NCI-H2029 treated with DMSO at 0.1 percent for 48 hours (cell line): ENCODE data around the gene HAGH.
A peak's percentile ranks its signal among the peaks of the same experiment; 100 is the strongest.

ENCODE experiments used
- DNase-seq: peaks from one replicate; lab custom pipeline; 2025; lab: John Stamatoyannopoulos, UW

Gene HAGH

DNA sequence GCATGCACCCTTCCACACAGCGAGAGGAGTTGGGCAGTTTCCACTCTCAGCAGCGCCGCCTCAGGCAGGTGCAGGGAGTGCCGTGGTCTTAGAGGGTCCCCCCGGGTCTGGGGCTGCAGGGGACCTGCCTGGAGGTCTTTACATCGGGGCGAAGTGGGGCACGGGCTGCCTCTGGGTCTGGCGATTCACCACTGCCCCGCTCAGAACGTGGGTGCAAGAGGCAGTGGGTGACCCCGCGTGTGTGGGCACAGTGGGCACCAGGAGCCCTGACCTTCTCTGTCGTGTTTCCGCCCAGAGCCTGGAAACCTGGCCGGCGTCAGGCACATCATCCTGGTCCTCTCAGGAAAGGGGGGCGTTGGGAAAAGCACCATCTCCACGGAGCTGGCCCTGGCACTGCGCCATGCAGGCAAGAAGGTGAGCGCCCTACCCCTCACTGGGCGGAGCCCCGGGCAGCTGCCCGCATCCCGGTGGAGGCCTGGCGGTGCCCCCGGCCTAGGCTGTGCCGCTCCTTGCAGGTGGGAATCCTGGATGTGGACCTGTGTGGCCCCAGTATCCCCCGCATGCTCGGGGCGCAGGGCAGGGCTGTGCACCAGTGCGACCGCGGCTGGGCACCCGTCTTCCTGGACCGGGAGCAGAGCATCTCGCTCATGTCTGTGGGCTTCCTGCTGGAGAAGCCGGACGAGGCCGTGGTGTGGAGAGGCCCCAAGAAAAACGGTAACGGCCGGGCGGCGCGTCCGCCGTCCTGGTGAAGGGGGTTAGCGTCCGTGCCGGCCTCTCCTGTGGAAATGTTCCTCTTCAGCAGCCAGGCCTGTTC lies 40.2 kb downstream of the HAGH start:
- no peak for DNase-seq

DNA sequence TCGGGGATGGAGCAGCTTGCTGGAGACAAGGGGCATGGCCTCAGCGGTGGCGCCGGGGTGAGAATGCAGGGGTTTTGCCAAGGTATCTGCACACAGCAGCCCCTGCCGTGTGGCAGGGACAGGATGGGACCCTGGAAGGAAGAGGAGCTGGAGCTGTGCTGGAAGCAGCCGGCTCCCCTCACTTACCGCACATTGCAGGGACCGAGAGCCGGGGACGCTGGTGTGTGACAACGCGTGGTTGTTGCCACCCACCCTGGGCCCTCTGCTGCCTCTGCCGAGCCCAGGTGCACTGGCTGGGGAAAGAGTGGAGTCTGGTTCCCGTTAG lies 40.8 kb downstream of the HAGH start:
- DNase-seq = no peak

DNA sequence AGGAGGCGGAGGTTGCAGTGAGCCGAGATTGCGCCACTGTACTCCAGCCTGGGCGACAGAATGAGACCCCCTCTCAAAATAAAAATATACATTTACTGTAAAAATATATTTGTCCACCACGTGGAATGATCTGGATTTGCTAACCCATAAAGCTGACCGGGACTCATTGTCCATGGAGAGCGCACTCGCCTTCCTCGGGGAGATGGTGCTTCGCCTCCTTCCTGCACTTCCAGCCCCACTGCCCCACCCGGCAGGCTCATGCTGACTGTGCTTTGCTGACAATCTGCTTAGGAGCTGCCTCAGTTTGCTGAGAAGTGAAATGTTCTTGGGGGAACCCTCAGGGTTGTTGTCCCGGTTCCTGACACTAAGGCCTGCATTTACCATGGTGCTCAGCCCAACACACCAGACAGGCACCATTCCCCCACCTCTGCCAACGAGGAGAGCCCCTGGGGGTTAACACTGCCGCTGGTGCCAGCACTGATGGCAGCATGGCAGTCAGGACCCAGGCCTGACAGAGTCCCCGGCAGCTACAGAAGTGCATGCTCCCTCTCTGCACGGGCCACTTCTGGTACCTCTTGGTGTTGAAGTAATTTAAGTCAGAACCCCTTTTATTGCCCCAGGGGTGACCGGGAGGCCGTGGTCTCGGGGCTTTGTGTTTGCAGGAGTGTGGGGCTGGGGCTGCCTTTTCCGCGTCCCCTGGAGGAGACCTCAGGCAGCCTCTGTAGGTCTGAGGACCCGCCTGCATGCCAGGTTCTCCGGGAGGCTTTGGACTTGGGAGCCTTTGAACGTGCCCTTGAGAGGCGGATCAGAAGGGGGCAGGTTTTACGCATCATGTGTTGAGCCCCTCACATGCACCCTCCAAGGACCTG lies 41.4 kb downstream of the HAGH start:
- DNase-seq = no peak

DNA sequence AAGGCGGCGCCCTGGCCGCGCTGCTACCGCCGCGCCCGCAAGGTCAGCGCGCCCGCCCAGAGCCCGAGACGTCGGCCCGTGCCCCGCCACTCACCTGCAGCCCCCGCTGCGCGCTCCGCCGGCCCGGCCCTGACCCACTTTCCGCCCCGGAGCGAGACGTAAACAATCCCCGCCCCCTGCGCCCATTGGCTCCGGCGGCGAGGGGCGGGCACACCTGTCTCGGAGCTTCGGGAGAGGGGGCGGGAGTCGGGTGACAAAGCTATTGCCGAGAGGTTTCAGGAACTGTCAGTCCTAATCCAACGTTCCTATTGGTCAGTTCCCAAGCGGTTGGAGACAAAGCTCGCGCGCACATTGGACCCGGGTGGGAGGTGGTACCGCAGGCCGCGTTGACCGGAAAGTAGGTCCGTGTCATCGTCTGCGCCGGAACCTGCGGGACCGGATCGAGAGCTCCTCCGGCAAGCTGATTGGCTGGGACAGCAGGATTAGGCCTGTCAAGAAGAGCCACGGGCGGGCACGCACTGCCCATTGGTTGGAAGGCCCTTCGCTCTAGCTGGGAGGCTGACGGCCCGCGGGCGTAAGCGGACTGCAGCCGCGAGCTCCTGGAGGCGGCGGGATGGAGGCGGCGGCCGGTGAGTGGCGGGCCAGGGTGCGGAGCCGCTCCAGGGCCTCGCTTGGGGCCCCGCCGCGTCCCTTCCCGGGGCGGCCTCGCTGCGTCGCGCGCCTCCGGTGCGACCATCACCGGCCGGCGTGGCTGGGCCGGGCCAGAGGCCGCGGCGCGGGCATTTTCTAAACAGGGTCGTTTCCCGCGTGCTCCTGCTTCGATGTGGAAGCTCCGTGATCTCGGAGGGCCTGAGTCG lies 44.0 kb downstream of the HAGH start, which contains the start of the genes NUBP2 and SPSB3:
Gene NUBP2 (plus strand): TSS at position 553 of the 857 bp plus-strand sequence. CDS start 61 bp downstream, at position 614.
Gene SPSB3 (minus strand): TSS at position 164 of the 857 bp plus-strand sequence. CDS start 1,088 bp downstream, outside the sequence.
- peak; percentile 96 for DNase-seq

DNA sequence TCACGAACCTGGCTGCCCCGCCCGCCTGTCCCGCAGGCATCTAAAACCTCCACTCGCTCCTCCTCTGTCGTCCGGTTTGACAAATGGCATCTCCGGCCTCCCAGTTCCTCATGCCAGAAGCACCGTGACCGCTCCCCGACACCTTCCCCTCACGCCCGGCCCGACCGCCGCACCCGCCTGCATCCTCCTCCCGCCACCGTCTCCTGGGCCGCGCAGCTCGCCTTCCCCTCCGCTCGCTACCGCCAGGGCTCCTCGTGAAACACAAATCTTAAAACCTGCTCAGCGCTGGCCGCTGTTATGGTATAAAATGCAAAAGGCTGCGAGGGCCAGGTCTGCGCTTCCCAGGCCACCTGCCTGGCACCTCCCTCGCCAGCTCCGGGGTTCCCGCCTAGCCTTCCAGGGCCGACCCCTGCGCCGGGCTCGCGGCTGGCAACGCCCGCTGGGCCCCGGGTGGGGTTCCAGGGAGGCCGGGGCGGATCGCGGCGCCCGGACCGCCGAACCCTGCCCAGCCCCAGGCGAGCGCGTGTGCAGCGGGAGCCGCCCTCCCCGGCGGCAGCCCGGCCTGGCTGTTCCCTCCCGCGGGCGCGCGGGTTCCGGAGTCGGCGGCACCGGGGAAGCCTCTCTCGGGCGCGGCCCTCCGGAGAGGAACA lies 44.7 kb downstream of the HAGH start:
- DNase-seq = no peak

- DNase-seq = no peak
These were observed 45.4 kb downstream of the HAGH start for GRCh38 chr16:1781254-1781653.

DNA sequence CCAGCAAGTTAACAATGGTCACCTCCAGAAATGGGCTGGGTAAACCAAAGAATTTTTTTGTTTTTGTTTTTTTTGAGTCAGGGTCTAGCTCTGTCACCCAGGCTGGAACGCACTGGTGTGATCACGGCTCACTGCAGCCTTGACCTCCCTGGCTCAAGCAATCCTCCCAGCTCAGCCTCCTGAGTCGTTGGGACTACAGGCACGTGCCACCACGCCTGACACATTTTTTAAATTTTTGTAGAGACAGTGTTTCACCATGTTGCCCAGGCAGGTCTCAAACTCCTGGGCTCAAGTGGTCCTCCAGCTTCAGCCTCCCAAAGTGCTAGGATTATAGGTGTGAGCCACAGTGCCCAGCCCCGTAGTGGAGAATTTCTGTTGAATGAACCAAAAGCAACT lies 46.0 kb downstream of the HAGH start:
- no peak for DNase-seq

DNA sequence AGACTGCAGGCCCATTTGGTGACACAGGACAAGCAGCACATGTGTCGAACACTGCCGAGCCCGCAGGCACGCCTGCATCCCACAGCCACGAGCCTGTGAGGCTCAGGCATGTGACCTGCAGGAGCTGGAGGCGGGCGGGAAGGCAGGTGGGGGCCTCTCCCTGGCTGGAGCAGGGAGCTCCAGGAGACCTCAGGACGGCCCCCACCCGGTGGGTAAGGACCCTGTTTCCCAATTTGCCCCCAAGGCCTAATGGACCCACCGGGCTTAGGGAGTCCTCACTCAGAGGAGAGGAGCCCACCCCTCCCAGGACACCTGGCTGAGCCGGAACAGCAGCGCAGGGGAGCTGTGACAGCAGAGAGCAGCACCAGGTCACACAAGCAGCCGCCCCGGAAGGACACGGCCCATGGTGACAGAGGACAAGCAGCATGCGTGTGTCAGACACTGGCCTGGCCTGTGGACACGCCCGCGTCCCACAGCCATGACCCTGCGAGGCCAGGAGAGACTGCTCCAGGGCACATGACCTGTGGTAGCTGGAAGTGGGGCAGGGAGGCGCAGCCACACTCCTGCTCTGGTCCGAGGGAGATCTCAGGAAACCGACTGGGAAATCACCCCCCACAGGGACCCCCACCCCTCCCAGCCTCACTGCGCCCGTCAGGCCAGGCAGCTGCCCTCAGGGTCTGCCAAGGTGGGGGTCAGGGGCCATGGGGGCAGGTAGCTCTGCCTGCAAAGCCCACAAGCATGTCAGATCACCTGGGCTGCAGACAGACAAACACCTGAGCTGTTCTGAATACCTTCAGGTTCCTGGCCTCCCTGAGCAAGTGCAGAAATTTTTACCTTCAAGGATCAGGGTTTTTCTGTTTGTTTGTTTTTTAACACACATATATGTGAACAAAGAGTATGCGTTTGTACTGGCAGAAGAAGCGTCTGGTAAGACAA lies 46.6 kb downstream of the HAGH start:
- no peak for DNase-seq

DNA sequence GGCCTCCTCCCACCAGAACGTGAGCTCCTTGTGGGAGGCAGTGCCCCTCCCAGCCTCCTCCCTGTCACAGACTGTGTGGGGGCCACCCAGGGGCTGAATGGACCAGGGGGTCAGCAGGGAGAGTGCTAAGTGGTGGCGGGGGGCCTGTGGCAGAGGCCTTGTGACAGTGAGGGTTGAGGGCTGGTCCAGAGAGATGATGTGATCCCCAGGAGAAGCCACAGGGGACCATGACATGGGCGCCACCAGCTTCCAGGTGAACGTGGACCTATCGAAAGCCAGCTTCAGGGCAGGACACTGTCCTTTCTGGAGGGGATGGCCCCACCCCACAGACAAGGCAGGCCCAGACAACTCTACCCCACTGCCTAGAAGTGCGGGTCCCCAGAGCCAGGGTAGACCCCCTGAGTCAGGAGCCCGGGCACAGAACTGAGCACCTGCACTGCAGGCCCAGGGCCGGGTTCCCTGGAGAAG lies 47.4 kb downstream of the HAGH start:
- no peak for DNase-seq

- no peak for DNase-seq
These were observed 48.1 kb downstream of the HAGH start for GRCh38 chr16:1778200-1779179.

DNA sequence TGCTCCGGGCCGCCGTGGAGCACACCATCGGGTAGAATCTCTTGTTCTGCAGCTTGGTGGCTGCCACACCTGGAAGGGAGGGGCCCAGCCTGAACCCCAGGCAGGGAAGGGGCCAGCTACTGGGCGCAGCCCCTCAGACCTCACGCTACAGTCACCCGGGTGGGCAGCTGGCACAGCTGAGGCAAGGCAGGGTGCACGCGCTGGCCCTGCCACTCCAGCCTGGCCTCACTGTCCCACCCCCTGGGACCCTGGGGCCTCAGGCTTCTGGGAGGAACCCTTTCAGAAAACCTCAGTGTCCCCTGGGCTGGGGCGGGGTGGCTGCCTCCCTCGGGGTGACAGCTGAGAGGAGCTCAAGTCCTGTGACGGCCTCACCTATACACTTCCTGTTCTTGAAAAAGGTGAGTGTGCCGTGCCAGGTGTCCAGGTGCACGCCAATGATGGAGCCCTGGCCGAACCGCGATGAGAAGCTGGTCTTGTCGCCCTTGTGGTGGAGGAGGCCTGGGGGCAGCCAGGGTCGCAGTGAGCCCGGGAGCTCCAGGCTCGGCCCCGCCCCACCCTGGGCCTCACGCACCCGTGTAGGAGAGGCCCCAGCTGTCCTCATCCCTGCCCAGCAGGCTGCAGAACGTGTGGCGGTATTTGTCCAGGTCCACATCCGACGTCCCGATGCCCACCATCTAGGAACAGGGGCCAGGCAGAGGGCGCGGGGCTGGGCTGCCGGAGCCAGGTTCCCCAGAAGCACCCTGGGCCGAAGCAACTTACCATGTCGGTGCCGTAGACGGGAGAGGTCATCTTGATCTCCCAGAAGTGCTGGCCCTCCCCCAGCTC lies 49.0 kb downstream of the HAGH start:
- DNase-seq = no peak

GRCh38 chr16:1776991-1777374 lies 49.6 kb downstream of the HAGH start:
- DNase-seq = no peak

DNA sequence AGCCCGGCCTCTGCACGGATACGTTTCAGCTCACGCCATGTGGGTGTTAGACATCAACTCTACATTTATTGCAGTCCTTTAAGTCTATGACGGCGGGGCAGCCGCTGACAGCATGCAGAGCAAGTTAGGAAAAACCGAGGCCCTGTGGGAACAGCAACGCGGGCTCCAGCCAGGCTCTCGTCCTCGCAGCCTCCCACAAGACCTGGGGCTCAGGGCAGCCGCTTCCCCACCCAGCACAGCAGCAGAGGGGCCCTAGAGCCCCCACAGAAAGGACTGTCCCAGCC lies 50.0 kb downstream of the HAGH start:
- no peak for DNase-seq

DNA sequence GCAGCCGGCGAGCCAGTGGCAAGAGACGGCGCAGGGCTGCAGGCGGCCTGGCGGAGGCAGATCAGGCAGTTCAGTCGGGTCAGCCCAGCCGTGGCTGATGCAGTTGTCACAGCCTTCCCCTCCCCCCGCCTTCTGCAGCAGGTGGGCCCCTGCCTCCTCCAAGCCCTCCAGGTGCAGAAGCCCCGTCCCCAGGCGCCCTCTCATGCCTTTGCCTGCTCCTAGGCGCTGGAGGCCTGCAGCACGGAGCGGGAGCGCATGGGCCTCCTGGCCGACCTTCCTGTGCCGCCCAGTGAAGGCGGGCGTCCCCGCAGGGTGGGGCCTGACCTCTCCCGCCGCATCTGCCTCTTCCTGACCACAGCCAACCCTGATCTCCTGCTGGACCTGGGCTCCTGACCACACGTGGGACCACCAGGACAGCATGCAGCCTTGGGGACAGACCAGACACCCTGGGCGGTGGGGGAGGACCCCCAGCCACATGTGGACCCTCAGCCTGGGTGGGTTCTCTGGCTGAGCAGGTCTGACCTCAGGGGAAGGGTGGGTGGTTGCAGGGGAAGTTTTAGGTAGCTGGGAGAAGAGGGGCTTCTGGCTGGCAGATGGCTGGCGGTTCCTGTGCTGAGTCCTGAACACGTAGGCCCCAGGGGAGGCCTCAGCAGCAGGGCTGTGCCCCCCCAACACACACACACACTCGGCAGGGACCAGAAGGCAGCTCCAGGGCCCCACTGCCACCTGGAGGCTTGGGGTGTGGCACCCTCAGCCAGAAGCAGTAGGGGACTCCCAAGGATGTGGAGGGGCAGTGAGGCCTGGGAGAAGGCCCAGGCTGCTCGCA lies 50.6 kb downstream of the HAGH start:
- DNase-seq = no peak

GRCh38 chr16:1775006-1775845 lies 51.4 kb downstream of the HAGH start:
- DNase-seq = no peak

GRCh38 chr16:1774448-1774780 lies 52.2 kb downstream of the HAGH start:
- no peak for DNase-seq
